Activated CD8-positive, alpha-beta memory T cell treated with anti-CD3 and anti-CD28 coated beads, Interleukin-2, amount 50 U/mL, for 24 hours (primary cell): ENCODE data around the gene SLC9A9.

Experiments
- DNase-seq: peaks from one replicate; pipeline ENCODE4 v3.0.0-alpha.2; 2020; ENCODE audit errors: extremely low read depth

The SLC9A9 gene

DNA sequence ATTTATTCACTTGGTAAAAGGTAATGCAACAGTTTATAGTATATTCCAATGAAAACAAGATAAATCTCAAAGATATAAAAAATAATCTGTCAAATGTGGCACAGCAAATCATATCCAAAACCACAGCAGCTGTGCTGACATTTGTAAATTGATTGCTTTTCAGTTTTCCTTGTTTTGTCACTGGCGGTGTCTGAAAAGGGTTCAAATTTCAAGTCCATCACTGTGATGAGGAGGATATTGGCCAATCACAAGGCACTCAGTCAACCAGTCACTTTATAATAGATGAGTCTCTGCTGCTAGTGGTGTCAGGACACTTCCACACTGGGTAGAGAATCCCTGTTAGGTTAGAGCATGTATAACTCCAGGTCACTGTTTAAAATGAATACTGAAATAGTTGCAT is 154.8 kb downstream of the SLC9A9 start:
- no peak for DNase-seq

- DNase-seq = no peak
Observed at GRCh38 chr3:143686638-143687197, 161.6 kb downstream of the SLC9A9 start.

DNA sequence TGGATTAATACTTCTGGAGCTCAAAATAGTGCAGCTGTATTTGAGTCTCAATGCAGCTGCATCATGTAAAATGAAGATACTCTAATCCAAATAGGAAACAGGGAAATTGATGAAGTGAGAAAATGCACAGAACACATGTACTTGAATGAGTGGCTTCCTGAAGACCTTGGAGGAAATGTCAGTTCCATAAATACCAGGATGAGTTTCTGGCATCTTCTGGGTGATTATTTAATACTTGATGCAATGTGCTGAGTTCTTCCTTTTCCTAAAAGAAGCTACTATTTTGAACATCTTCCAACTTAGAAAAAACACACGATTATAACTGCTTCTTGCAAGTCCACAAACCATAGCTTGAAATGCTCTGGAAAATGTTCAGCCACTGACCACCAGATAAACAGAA is 162.8 kb downstream of the SLC9A9 start:
- DNase-seq = no peak

DNA sequence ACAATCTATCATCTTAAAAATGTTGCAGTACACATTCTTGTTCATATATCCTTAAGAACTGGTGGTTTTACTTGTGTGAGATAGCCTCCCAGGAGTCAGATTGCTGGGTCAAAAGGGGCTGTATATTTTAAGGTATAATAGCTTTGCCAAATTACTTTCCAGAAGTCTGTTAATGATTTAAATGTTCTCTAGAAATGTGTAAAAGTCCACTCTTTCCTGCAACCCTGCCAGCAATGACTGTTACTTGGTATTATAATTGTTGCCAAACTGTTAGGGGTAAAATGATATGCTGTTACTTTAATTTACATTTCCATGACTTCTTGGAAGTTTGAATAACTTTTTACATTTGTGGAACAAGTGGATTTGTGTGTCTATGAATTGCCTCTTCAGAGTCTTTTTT is 170.8 kb downstream of the SLC9A9 start:
- no peak for DNase-seq

- DNase-seq = no peak
Observed at GRCh38 chr3:143676747-143677146, 171.5 kb downstream of the SLC9A9 start.

DNA sequence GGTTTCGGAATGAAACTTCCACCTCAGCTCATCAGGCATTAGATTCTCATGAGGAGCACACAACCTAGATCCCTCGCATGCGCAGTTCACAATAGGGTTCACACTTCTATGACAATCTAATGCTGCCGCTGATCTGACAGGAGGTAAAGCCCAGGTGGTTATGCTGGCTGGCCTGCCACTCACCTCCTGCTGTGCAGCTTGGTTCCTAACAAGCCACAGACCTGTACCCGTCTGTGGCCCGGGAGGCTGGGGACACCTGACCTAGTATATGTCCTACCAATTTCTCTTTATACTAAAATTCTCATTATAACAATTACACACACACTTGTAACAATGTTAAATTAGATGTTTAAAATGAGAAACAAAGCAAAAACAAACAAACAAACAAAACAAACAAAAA is 172.2 kb downstream of the SLC9A9 start:
- DNase-seq = no peak

GRCh38 chr3:143674100-143674968 is 173.9 kb downstream of the SLC9A9 start:
- peak; percentile 48 for DNase-seq

DNA sequence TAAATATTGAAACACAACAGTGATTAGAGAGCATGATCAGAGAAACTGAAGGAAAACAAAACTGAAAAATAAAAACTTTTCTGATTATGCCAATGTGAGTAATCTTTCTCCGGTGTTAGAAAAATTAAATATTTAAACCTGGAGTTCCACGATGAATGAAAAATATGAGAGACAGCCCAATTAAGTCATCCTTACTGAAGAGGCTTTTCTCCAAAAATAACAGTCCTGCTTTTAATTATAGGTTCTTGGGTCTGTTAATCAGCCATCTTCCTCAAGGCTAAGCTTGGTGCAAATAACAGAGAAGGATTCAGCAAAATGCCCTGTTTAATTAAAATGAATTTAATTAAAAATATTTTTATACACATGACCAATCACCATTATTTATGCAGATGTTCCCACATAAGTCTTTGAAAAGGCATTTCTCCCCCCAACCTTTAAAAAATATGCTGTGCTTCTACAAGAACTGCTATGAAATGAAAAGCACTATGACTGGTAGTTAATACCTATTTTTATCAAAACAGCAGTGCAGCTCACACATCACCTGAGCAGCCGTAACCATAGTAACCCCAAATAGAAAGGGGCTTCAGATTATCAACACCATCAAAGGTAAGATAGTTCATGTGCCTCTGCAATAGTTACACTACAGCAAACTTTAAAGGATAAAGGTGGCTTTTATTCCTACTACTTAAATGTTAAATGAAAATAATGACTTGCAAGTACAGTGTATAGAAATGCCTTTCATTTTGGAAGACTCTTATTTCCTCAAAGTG is 175.7 kb downstream of the SLC9A9 start:
- DNase-seq = no peak

- no peak for DNase-seq
Observed at GRCh38 chr3:143671626-143672025, 176.6 kb downstream of the SLC9A9 start.

DNA sequence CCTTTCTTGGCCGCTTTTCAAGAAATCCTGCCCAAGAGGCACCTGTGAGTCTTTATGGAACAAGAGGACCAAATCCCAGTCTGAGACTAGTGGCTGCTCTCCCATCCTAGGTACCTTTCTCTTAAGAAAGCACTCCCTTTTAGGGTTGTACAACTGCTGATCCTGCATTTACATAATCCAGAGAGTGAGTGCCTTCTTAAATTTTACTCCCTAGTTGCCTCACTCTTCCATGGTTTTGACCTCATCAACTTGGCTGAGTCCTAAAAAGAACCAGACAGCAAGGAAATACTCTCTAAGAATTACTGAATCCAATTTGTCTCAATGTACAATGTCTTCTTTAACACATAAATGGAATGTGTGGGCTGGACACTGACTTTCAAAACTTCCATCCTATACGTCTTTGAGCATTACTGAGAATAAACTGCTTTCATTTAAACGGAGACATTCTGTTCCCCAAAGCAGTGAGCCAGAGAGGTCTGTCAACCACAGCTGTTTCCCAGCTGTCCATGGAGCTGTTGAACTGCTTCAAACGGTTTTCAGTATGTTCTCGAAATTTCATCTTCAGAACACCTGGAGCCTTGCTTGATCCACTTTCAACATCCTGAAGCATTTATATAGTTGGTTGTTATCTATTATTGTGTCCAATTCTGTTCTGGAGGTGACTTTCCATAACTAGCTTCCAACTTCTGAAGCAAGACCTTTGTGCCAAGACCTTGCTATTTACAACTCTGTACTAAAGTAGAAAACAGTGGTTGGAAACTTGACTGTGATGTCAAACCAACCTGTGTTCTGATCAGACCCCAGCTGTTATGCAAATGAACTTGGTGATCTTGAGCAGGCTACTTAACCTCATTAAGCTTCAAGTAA is 179.1 kb downstream of the SLC9A9 start:
- no peak for DNase-seq

GRCh38 chr3:143668385-143668784 is 179.9 kb downstream of the SLC9A9 start:
- DNase-seq = no peak

DNA sequence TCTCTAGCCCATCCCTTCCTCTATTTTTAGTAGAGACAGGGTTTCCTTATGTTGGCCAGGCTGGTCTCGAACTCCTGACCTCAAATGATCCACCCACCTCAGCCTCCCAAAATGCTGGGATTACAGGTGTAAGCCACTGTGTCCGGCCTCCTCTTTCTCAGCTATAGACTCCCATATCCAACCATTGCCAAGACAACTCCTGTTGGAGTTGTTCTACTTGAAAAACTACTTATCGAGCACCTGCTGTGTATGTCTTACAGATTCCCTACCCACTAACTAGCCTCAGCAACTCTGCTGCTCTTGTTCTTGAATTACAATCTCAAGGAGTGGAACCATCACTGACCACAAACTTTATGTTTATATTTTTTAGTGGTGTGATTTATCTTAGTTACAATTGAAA is 186.6 kb downstream of the SLC9A9 start:
- DNase-seq = no peak

DNA sequence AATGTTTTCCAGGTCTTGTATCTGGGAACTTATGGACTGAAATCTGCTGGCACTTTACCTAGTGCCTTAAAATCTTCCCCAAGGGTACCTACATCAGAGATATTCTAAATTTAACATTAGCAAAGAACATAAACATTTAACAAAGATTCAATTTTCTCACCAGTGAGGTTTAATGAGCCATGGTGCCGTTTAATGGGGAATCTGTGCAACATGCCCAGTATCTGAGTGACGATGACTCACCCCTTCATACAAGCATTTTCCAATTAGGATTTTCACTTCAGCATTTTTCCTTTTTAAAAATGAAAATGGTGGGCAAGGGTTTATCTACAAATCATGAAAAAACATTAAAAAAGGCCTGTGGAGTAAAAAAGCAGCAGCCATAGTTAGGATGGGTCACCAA is 189.4 kb downstream of the SLC9A9 start:
- no peak for DNase-seq

- DNase-seq = no peak
Observed at GRCh38 chr3:143658116-143658515, 190.2 kb downstream of the SLC9A9 start.

GRCh38 chr3:143657391-143657790 is 190.9 kb downstream of the SLC9A9 start:
- DNase-seq = no peak

- no peak for DNase-seq
Observed at GRCh38 chr3:143654906-143655305, 193.4 kb downstream of the SLC9A9 start.

DNA sequence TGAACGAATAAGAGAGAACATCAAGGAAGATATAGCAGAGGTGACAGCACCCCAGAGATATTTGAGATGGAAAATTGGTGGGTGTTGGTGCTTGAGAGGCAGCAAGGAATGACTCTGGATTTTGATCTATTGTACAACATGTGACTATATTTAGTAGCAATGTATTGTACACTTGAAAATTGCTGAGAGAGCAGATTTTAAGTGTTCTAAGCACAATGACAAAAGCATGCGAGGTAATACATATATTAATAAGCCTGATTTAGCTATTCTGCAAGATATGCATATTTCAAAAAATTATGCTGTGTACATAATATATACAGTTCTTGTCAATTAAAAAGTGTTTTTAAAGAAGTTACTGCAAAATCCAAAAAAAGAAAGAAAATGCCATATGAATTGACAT is 194.3 kb downstream of the SLC9A9 start:
- DNase-seq = no peak

- DNase-seq = no peak
Observed at GRCh38 chr3:143653493-143653892, 194.8 kb downstream of the SLC9A9 start.

- no peak for DNase-seq
Observed at GRCh38 chr3:143652118-143652517, 196.2 kb downstream of the SLC9A9 start.

- no peak for DNase-seq
Observed at GRCh38 chr3:143650827-143651226, 197.4 kb downstream of the SLC9A9 start.

- no peak for DNase-seq
Observed at GRCh38 chr3:143650120-143650519, 198.1 kb downstream of the SLC9A9 start.

DNA sequence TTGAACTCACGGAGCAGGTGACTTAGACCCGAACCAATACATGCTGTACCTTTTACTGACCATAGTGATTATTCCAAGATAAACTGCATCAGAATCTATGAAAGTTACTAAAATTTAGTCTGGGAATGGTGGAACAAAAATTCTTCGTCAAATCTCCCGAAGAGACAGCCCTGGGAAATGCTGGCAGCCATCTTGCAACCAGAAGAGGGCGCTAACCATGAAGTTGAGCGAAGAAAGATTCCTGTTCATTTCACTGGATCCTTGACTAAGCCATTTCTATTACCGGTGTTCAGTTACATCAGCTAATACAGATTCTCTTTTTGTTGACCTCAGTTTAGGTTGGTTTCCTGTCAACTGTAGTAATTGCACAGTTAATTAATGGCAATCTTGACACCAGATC is 199.6 kb downstream of the SLC9A9 start:
- no peak for DNase-seq
